GM18499 (cell line): ENCODE data around the gene ELL2.
A peak's percentile ranks its signal among the peaks of the same experiment; 100 is the strongest.
"Not testable (repeated sequence)": the region's sequence is repeated elsewhere in the genome, so short reads cannot be mapped to it uniquely, and the experiment has no call there.

Source experiments
- ATAC-seq: cut with Tn5 transposase; IDR thresholded peaks from one replicate; pipeline ENCODE4 v1.9.1; 2021; ENCODE audit warnings: moderate number of reproducible peaks; ENCODE audit not compliant: insufficient read depth, unreplicated experiment

Gene ELL2

GRCh38 chr5:95935553-95936100 lies 26.0 kb downstream of the ELL2 start:
- no peak for ATAC-seq

- ATAC-seq: no peak
These were observed 27.3 kb downstream of the ELL2 start for GRCh38 chr5:95934207-95934804.

GRCh38 chr5:95932941-95933340 lies 28.7 kb downstream of the ELL2 start:
- ATAC-seq: no peak

GRCh38 chr5:95931079-95931833 lies 30.4 kb downstream of the ELL2 start:
- no peak for ATAC-seq

GRCh38 chr5:95930141-95930930 lies 31.3 kb downstream of the ELL2 start:
- no peak for ATAC-seq

GRCh38 chr5:95928724-95929253 lies 32.9 kb downstream of the ELL2 start:
- ATAC-seq: no peak

- ATAC-seq: peak; percentile 53
These were observed 33.5 kb downstream of the ELL2 start for GRCh38 chr5:95927927-95928723.

GRCh38 chr5:95927300-95927699 lies 34.4 kb downstream of the ELL2 start:
- not testable (repeated sequence) for ATAC-seq

- ATAC-seq: peak; percentile 34
These were observed 35.7 kb downstream of the ELL2 start for GRCh38 chr5:95925939-95926338.

- no peak for ATAC-seq
These were observed 36.3 kb downstream of the ELL2 start for GRCh38 chr5:95925378-95925744.

GRCh38 chr5:95924720-95925377 lies 36.8 kb downstream of the ELL2 start:
- no peak for ATAC-seq

GRCh38 chr5:95923918-95924544 lies 37.6 kb downstream of the ELL2 start:
- no peak for ATAC-seq

GRCh38 chr5:95922798-95923197 lies 38.9 kb downstream of the ELL2 start:
- ATAC-seq: no peak

GRCh38 chr5:95921501-95921900 lies 40.1 kb downstream of the ELL2 start:
- ATAC-seq: no peak

- no peak for ATAC-seq
These were observed 40.8 kb downstream of the ELL2 start for GRCh38 chr5:95920822-95921221.

GRCh38 chr5:95919658-95920057 lies 42.0 kb downstream of the ELL2 start:
- no peak for ATAC-seq

GRCh38 chr5:95918421-95919006 lies 43.1 kb downstream of the ELL2 start:
- ATAC-seq: no peak

- ATAC-seq: no peak
These were observed 44.4 kb downstream of the ELL2 start for GRCh38 chr5:95917207-95917606.

- no peak for ATAC-seq
These were observed 45.0 kb downstream of the ELL2 start for GRCh38 chr5:95916687-95917085.
